NT2/D1 (cell line): ENCODE results near the gene CAMTA1.

Experiments used
- DNase-seq: peaks from one replicate; pipeline ENCODE4 v3.0.0-alpha.2; 2011; ENCODE audit warnings: low read depth, low spot score
- H3K27me3 ChIP-seq: 2 replicates; pipeline ENCODE4 v1.6.0; 2011; ENCODE audit warnings: mild to moderate bottlenecking; ENCODE audit not compliant: insufficient read length, insufficient read depth
- H3K36me3 ChIP-seq: 2 replicates; pipeline ENCODE4 v1.6.1; 2011; ENCODE audit warnings: mild to moderate bottlenecking, low read length, mixed read lengths; ENCODE audit not compliant: insufficient read depth, insufficient read length
- H3K4me1 ChIP-seq: 2 replicates; pipeline ENCODE4 v1.5.1; 2011; ENCODE audit not compliant: insufficient read depth, insufficient read length
- H3K4me3 ChIP-seq: 2 replicates; pipeline ENCODE4 v1.5.1; 2011; ENCODE audit warnings: low read depth; ENCODE audit not compliant: insufficient read length
- H3K9ac ChIP-seq: 2 replicates; pipeline ENCODE4 v1.6.0; 2011; ENCODE audit warnings: low read depth; ENCODE audit not compliant: insufficient read length
- H3K9me3 ChIP-seq: 2 replicates; pipeline ENCODE4 v1.5.1; 2011; ENCODE audit warnings: mild to moderate bottlenecking, low read length; ENCODE audit not compliant: insufficient read depth
- SUZ12 ChIP-seq: IDR thresholded peaks from 2 replicates; pipeline ENCODE4 v1.6.1; 2011; ENCODE audit not compliant: insufficient read length, insufficient read depth; ENCODE audit errors: extremely low read depth
- YY1 ChIP-seq: IDR thresholded peaks from 2 replicates; pipeline ENCODE4 v1.6.1; 2011; ENCODE audit not compliant: insufficient read length, insufficient read depth
- ZNF274 ChIP-seq: IDR thresholded peaks from 2 replicates; pipeline ENCODE4 v1.6.1; 2011; ENCODE audit warnings: mild to moderate bottlenecking, low read depth, low read length

CAMTA1 gene

GRCh38 chr1:7678491-7679158, 893.4 kb downstream of the CAMTA1 start:
- Histone ChIP-seq H3K4me1 (peaks cover 4% of the 10 kb centered on the region), H3K9ac (no peak overlapping the region), H3K27me3 (peaks cover 33% of the 10 kb centered on the region), H3K4me3 (no peak overlapping the region), H3K9me3 (no peaks in the 10 kb centered on the region), H3K36me3 (no peaks in the 10 kb centered on the region)
- TF ChIP-seq ZNF274 (no peak), SUZ12 (no peak), YY1 (no peak)
- no peak for DNase-seq

- TF ChIP-seq YY1 (no peak), ZNF274 (no peak)
- peak overlapping the region; percentile 80 for H3K9ac ChIP-seq
- peak overlapping the region; percentile 53 for H3K4me3 ChIP-seq
- H3K27me3 ChIP-seq = peaks cover 34% of the 10 kb centered on the region
- H3K36me3 ChIP-seq = no peaks in the 10 kb centered on the region
- no peaks in the 10 kb centered on the region for H3K9me3 ChIP-seq
- no peak for DNase-seq
- H3K4me1 ChIP-seq = peaks cover 4% of the 10 kb centered on the region
Observed at GRCh38 chr1:7679159-7679872, 894.1 kb downstream of the CAMTA1 start.

GRCh38 chr1:7679873-7680206, 894.6 kb downstream of the CAMTA1 start:
- Histone ChIP-seq H3K9me3 (no peaks in the 10 kb centered on the region), H3K4me1 (peaks cover 4% of the 10 kb centered on the region), H3K4me3 (peak overlapping the region; percentile 53), H3K27me3 (peaks cover 34% of the 10 kb centered on the region), H3K9ac (peak overlapping the region; percentile 80), H3K36me3 (no peaks in the 10 kb centered on the region)
- DNase-seq = no peak
- TF ChIP-seq ZNF274 (no peak), YY1 (no peak), SUZ12 (no peak)

- Histone ChIP-seq H3K36me3 (no peaks in the 10 kb centered on the region), H3K27me3 (peaks cover 34% of the 10 kb centered on the region), H3K9ac (peak overlapping the region; percentile 80), H3K4me3 (peak overlapping the region; percentile 53), H3K9me3 (no peaks in the 10 kb centered on the region), H3K4me1 (peaks cover 4% of the 10 kb centered on the region)
- TF ChIP-seq ZNF274 (no peak), YY1 (no peak), SUZ12 (no peak)
- DNase-seq = no peak
Observed at GRCh38 chr1:7680207-7680954, 895.1 kb downstream of the CAMTA1 start.

GRCh38 chr1:7680955-7681268, 895.7 kb downstream of the CAMTA1 start:
- H3K36me3 ChIP-seq = no peaks in the 10 kb centered on the region
- no peaks in the 10 kb centered on the region for H3K9me3 ChIP-seq
- H3K9ac ChIP-seq = peak overlapping the region; percentile 64
- peaks cover 4% of the 10 kb centered on the region for H3K4me1 ChIP-seq
- H3K27me3 ChIP-seq = peaks cover 34% of the 10 kb centered on the region
- TF ChIP-seq ZNF274 (no peak), YY1 (no peak), SUZ12 (no peak)
- DNase-seq = no peak
- H3K4me3 ChIP-seq = peak overlapping the region; percentile 53

- Histone ChIP-seq H3K4me1 (peaks cover 4% of the 10 kb centered on the region), H3K4me3 (no peak overlapping the region), H3K9me3 (no peaks in the 10 kb centered on the region), H3K9ac (no peak overlapping the region), H3K36me3 (no peaks in the 10 kb centered on the region), H3K27me3 (peaks cover 34% of the 10 kb centered on the region)
- no peak for TF ChIP-seq YY1
- no peak for TF ChIP-seq ZNF274
- no peak for TF ChIP-seq SUZ12
- DNase-seq = no peak
Observed at GRCh38 chr1:7681401-7681800, 896.1 kb downstream of the CAMTA1 start.

GRCh38 chr1:7683521-7683920, 898.3 kb downstream of the CAMTA1 start:
- no peak for DNase-seq
- Histone ChIP-seq H3K36me3 (no peaks in the 10 kb centered on the region), H3K9me3 (no peaks in the 10 kb centered on the region), H3K27me3 (peaks cover 26% of the 10 kb centered on the region), H3K9ac (no peak overlapping the region), H3K4me3 (no peak overlapping the region), H3K4me1 (peaks cover 4% of the 10 kb centered on the region)
- no peak for TF ChIP-seq YY1
- TF ChIP-seq ZNF274 = no peak
- no peak for TF ChIP-seq SUZ12
